ENCODE data around the gene ZDHHC22.

ZDHHC22 gene

GRCh38 chr14:77141214-77142004 lies at the start of gene ZDHHC22:
ZDHHC22 (minus strand) TSS chr14:77141791; CDS start chr14:77139738, 2,053 bp downstream.
- TF ChIP-seq CTCF (IDR thresholded peaks at IDR 0.05) = peak; percentile 71
- H3K36me3 Mint-ChIP-seq (ENCODE audit: low read depth) = no peaks in the 10 kb centered on the region
- H3K4me3 Mint-ChIP-seq = peak within 1 kb of the TSS; percentile 85
- H3K27ac Mint-ChIP-seq = no peak within 1 kb of the TSS
- H3K27me3 Mint-ChIP-seq (ENCODE audit: low read depth, poor library complexity) = peaks cover 93% of the 10 kb centered on the region
- no peaks in the 10 kb centered on the region for H3K9me3 Mint-ChIP-seq
- peak; percentile 88 for DNase-seq
- H3K4me1 Mint-ChIP-seq = peaks cover 30% of the 10 kb centered on the region

- Mint-ChIP-seq H3K9me3 (no peaks in the 10 kb centered on the region), H3K4me1 (peaks cover 5% of the 10 kb centered on the region), H3K27ac (no peak overlapping the region), H3K27me3 (ENCODE audit: low read depth, poor library complexity) (peaks cover 23% of the 10 kb centered on the region), H3K4me3 (no peak overlapping the region), H3K36me3 (ENCODE audit: low read depth) (no peaks in the 10 kb centered on the region)
- TF ChIP-seq CTCF (IDR thresholded peaks at IDR 0.05) = no peak
- DNase-seq = no peak
Measured at GRCh38 chr14:77190977-77191376, 49.4 kb upstream of the ZDHHC22 start.

- no peak overlapping the region for H3K27ac Mint-ChIP-seq
- TF ChIP-seq CTCF (IDR thresholded peaks at IDR 0.05) = no peak
- H3K27me3 Mint-ChIP-seq (ENCODE audit: low read depth, poor library complexity) = peaks cover 24% of the 10 kb centered on the region
- H3K4me1 Mint-ChIP-seq = peaks cover 8% of the 10 kb centered on the region
- DNase-seq = no peak
- no peaks in the 10 kb centered on the region for H3K36me3 Mint-ChIP-seq (ENCODE audit: low read depth)
- H3K9me3 Mint-ChIP-seq = no peaks in the 10 kb centered on the region
- no peak overlapping the region for H3K4me3 Mint-ChIP-seq
Measured at GRCh38 chr14:77189479-77189878, 47.9 kb upstream of the ZDHHC22 start.

- Mint-ChIP-seq H3K9me3 (no peaks in the 10 kb centered on the region), H3K27ac (no peak overlapping the region), H3K4me1 (peaks cover 12% of the 10 kb centered on the region), H3K4me3 (no peak overlapping the region), H3K27me3 (ENCODE audit: low read depth, poor library complexity) (peaks cover 28% of the 10 kb centered on the region), H3K36me3 (ENCODE audit: low read depth) (no peaks in the 10 kb centered on the region)
- DNase-seq = no peak
- no peak for TF ChIP-seq CTCF (IDR thresholded peaks at IDR 0.05)
Measured at GRCh38 chr14:77187649-77188012, 46.0 kb upstream of the ZDHHC22 start.

- no peak overlapping the region for H3K27ac Mint-ChIP-seq
- no peak for DNase-seq
- no peaks in the 10 kb centered on the region for H3K9me3 Mint-ChIP-seq
- H3K4me3 Mint-ChIP-seq = no peak overlapping the region
- no peaks in the 10 kb centered on the region for H3K36me3 Mint-ChIP-seq (ENCODE audit: low read depth)
- H3K27me3 Mint-ChIP-seq (ENCODE audit: low read depth, poor library complexity) = peaks cover 25% of the 10 kb centered on the region
- peaks cover 14% of the 10 kb centered on the region for H3K4me1 Mint-ChIP-seq
- TF ChIP-seq CTCF (IDR thresholded peaks at IDR 0.05) = no peak
Measured at GRCh38 chr14:77186911-77187648, 45.5 kb upstream of the ZDHHC22 start.
